PFSK-1 (cell line): ENCODE results near the gene ADGRG7.

Experiments
- FOXP2 ChIP-seq: optimal IDR thresholded peaks from 2 replicates; pipeline ENCODE3; 2011; ENCODE audit warnings: borderline replicate concordance, control low read depth, inconsistent platforms; ENCODE audit not compliant: insufficient read depth; ENCODE audit errors: extremely low read length, extremely low read depth
- POLR2AphosphoS5 ChIP-seq: IDR thresholded peaks from 2 replicates; pipeline ENCODE4 v1.6.1; 2012; ENCODE audit warnings: low read depth, mild to moderate bottlenecking, control low read depth, low read length, moderate library complexity
- SIN3A ChIP-seq: IDR thresholded peaks from 2 replicates; pipeline ENCODE4 v1.6.1; 2012; ENCODE audit warnings: mild to moderate bottlenecking, low read length, moderate library complexity, borderline replicate concordance; ENCODE audit not compliant: insufficient read depth
- TAF1 ChIP-seq: IDR thresholded peaks from 2 replicates; pipeline ENCODE4 v1.6.1; 2012; ENCODE audit warnings: low read length, control low read depth, borderline replicate concordance; ENCODE audit not compliant: insufficient read depth
- TF ChIP-seq, protein P1 (sequence below), 2 experiments: IDR thresholded peaks; 2 replicates each; pipeline versions ENCODE4 v1.6.1 to v1.8.0; 2011 to 2012; ENCODE audit warnings: low read depth in 2 of 2, low read length in 2 of 2, control low read depth in 1 of 2, inconsistent platforms in 1 of 2, mild to moderate bottlenecking in 1 of 2, moderate library complexity in 1 of 2; ENCODE audit not compliant: insufficient read depth in 1 of 2

DNA sequence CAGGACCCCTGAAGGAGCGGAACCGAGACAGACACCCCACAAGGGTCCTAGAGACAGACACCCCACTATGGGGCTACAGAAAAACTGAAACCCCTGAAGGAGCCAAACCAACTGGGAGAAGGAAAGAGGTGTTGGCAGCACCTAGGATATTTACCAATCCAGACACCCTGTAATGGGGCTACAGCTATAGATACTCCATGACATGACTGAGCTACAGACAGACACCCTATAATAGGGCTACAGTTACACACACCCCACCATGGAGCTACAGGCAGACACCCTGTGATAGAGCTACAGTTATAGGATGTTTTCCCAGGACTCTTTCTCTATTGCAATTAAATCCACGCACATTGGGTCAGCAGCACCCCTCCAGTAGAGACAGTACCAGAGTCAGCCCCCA, 22.6 kb upstream of the ADGRG7 start:
- no peak for TF ChIP-seq POLR2AphosphoS5
- TF ChIP-seq, protein P1, sequence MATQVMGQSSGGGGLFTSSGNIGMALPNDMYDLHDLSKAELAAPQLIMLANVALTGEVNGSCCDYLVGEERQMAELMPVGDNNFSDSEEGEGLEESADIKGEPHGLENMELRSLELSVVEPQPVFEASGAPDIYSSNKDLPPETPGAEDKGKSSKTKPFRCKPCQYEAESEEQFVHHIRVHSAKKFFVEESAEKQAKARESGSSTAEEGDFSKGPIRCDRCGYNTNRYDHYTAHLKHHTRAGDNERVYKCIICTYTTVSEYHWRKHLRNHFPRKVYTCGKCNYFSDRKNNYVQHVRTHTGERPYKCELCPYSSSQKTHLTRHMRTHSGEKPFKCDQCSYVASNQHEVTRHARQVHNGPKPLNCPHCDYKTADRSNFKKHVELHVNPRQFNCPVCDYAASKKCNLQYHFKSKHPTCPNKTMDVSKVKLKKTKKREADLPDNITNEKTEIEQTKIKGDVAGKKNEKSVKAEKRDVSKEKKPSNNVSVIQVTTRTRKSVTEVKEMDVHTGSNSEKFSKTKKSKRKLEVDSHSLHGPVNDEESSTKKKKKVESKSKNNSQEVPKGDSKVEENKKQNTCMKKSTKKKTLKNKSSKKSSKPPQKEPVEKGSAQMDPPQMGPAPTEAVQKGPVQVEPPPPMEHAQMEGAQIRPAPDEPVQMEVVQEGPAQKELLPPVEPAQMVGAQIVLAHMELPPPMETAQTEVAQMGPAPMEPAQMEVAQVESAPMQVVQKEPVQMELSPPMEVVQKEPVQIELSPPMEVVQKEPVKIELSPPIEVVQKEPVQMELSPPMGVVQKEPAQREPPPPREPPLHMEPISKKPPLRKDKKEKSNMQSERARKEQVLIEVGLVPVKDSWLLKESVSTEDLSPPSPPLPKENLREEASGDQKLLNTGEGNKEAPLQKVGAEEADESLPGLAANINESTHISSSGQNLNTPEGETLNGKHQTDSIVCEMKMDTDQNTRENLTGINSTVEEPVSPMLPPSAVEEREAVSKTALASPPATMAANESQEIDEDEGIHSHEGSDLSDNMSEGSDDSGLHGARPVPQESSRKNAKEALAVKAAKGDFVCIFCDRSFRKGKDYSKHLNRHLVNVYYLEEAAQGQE (IDR thresholded peaks at IDR 0.05; ENCODE audit: insufficient read depth in 1 of 2, low read depth in 2 of 2, low read length in 2 of 2) = no peak
- no peak for TF ChIP-seq TAF1
- TF ChIP-seq SIN3A = no peak
- TF ChIP-seq FOXP2 = no peak
